Measurements from ENCODE around the gene MRAS. TPM values are rescaled to one million over a fixed set of nuclear protein-coding genes. Genes with fewer than 3 reads are reported as not detected.
A peak's percentile ranks its signal among the peaks of the same experiment; 100 is the strongest.
"Not testable (repeated sequence)": the region's sequence is repeated elsewhere in the genome, so short reads cannot be mapped to it uniquely, and the experiment has no call there.

MRAS gene
- total RNA-seq, 1 donor from 2014 or later = 10.1 TPM

DNA sequence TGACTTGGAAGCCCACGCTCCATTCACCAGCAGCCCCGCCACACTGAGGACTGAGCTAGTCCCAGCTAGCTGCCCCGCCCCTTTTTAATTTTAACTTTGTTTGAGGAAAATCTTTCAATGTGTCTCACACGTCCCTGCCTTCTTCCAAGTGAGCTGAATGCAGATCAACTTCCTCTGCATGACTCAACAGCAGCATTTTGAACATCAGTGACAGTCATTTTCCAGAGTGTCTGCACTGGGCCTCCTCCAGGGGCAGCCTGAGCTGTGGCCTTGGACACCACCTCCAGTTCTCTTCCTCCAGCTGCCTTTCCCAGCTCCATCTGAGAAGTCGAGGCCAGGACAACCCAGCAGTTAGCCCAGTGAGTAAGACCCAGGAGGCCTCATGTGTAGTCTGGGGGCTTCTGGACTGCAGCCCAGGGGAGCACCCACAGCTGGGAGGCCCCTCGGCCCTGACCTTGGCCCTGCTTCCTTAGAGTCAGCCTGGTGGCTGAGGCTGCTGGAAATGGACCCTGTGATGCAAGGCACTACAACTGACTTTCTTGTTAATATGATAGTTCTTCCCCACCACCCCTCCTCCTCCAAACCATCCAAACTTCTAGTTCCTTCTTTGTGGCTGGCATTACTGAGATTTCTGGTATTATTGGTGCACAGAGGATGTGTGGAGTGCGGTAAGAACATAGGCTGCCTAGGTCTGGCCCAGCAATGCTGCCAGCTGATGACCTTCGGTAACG is 64.6 kb downstream of the MRAS start:
- peak in 1 of 2 donors; percentile 19 for DNase-seq (ENCODE audit: low read depth in 2 of 2)

DNA sequence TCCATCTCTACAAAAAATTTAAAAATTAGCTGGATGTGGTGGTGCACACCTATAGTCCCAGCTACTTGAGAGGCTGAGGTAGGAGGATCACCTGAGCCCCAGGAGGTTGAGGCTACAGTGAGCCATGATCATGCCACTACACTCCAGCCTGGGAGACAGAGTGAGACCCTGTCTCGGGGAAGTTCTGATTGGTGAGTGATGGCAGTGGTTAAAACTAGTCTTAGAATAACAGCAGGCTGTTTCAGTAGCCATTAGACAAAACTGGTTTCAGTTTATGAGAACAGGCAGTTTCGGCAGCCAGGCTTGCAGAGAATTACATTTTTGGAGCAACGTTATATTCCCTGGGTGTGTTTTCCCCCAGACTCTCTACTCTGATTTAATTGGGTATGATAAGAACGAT is 67.9 kb downstream of the MRAS start:
- not testable (repeated sequence) for DNase-seq (ENCODE audit: low read depth in 2 of 2)

DNA sequence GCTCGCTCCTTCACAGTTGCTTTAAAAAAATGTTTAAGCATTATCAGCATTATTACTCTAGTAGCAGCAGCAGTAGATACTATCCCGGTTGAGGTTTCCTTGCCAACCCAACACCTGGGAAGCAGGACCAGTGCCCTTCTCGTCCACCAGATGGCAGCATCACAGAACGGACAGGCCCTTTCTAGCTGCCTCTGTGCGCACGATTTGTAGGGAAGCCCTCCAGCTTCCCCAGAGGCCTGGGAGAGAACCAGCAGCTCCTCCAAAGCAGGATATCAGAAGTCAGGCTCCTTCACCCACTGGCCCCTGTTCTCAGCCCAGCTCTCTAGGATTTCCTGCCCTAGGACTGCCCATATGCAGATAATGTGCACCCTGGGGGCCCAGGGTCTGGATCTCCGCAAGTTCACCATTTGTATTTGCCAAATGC is 69.2 kb downstream of the MRAS start:
- DNase-seq (ENCODE audit: low read depth in 2 of 2) = peak; percentile 80 to 86

DNA sequence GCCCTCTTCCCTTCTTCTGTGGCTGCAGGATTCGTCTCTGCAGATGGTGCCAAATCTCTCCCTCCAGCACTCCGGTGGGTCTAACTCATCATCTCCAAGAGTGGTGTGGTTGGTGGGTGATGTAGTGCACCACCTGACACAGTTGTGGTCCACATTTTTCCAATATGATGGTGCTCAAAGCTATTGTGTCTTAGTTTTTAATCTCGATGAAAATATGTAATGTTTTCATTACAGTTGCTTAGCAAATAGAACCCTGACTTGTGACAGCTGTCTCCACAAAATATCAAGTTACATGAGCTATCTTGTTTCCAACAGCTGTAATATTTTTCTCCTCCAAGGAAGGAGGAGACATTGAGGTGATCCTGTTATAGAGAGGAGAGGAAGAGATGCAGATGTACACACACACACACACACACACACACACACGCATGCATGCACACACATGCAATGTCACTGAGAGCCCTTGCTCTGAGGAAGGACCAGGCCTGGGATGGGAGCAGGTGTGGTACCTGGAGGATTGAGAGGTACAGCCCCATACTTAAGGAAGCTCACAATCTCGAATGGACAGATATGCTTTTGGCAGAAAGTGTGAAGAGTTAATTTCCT is 70.3 kb downstream of the MRAS start:
- DNase-seq (ENCODE audit: low read depth in 2 of 2) = no peak

- DNase-seq (ENCODE audit: low read depth in 2 of 2) = no peak
Observed at GRCh38 chr3:138423316-138423715, 74.9 kb downstream of the MRAS start.

GRCh38 chr3:138424323-138424722 is 75.9 kb downstream of the MRAS start:
- DNase-seq (ENCODE audit: low read depth in 2 of 2) = no peak

- peak in 1 of 2 donors; percentile 40 for DNase-seq (ENCODE audit: low read depth in 2 of 2)
Observed at GRCh38 chr3:138426211-138426610, 77.8 kb downstream of the MRAS start.

DNA sequence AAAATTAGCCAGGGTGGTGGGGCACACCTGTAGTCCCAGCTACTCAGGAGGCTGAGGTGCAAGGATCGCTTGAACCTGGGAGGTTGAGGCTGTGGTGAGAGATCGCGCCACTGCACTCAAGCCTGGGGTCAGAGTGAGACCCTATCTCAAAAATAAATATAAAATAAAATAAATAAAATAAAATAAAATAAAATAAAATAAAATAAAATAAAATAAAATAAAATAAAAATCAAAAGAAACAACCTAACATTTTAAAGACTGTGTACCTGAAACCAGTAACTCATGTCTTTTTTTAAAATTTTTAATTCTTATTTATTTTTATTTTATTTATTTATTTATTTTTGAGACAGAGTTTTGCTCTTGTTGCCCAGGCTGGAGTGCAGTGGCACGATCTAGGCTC is 78.4 kb downstream of the MRAS start:
- not testable (repeated sequence) for DNase-seq (ENCODE audit: low read depth in 2 of 2)

GRCh38 chr3:138429665-138430064 is 81.3 kb downstream of the MRAS start:
- DNase-seq (ENCODE audit: low read depth in 2 of 2) = no peak

- no peak for DNase-seq (ENCODE audit: low read depth in 2 of 2)
Observed at GRCh38 chr3:138432576-138433240, 84.3 kb downstream of the MRAS start.

GRCh38 chr3:138433892-138434275 is 85.5 kb downstream of the MRAS start:
- DNase-seq (ENCODE audit: low read depth in 2 of 2) = no peak

DNA sequence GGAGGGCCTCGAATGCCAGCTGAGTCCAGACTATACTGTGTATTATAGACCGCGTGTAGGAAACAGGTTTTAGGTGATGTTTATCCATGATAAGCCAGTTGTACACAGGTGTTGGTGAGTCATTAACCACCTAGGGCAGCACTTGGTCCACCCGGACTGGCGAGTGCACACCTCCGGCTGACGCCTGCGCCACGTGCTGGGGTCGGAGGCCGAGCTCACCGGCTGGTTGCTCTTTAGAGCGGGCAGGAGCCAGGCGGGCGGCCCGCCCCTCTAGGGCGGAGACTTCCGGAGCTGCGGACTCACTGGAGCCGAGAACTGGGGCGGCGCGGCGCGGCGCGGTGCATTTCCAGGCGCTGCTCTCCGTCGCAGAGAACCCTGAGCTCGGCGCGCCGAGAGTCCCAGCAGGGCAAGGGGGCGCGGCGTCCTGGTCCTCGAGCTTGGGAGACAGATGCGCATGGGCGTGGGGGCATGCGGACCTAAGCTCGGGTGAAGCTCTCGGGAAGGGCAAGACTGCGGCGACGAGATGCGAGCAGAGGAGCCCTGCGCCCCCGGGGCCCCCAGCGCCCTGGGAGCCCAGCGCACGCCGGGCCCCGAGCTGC is 86.0 kb downstream of the MRAS start, which contains the start of gene ESYT3:
Gene ESYT3 (plus strand): TSS at position 341 of the 599 bp plus-strand sequence. CDS start 183 bp downstream, at position 524.
- DNase-seq (ENCODE audit: low read depth in 2 of 2) = peak; percentile 38 to 40

GRCh38 chr3:138434875-138435772 is 86.7 kb downstream of the MRAS start:
- DNase-seq (ENCODE audit: low read depth in 2 of 2) = no peak

- DNase-seq (ENCODE audit: low read depth in 2 of 2) = no peak
Observed at GRCh38 chr3:138435840-138436239, 87.5 kb downstream of the MRAS start.

DNA sequence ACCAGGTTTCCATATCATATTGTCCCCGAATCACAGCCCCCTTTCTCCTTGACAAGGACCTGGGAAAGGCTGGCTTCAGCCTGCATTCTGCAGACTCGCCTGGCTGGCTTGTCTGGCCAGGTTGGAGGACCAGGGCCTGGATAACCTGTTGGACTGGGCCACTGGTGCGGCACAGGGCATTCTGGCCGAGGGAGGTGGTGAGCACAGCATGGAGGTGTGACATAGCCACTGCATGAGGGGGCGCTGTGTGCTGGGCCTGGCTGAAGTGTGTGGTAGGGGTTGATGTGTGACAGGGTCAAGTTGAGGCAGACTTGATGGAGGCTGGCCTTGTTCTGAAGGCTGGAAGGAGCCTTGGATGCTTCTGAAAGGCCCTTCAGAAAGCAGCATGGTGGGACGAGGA is 88.9 kb downstream of the MRAS start:
- no peak for DNase-seq (ENCODE audit: low read depth in 2 of 2)

GRCh38 chr3:138438896-138439295 is 90.5 kb downstream of the MRAS start:
- no peak for DNase-seq (ENCODE audit: low read depth in 2 of 2)

DNA sequence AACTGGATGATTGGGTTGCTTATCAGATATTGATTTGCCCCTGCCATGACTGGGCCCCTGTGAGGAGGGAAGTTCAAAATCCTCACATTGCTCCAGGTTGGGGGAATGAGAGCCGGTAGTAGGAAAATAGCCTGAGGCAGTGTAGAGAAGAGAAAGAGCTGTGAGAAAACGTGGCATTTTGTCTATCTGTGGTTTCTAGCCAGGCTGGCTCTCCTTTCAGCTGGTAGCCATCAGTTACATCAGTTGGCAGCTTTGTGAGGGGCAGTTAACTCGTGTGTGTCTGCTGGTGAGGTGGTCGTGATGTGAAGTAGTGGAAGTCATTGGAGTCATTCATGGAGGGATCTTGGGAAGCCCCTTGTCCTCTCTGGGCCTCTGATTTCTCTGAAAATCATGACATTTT is 91.3 kb downstream of the MRAS start:
- DNase-seq (ENCODE audit: low read depth in 2 of 2) = no peak

- no peak for DNase-seq (ENCODE audit: low read depth in 2 of 2)
Observed at GRCh38 chr3:138440121-138440521, 91.7 kb downstream of the MRAS start.

DNA sequence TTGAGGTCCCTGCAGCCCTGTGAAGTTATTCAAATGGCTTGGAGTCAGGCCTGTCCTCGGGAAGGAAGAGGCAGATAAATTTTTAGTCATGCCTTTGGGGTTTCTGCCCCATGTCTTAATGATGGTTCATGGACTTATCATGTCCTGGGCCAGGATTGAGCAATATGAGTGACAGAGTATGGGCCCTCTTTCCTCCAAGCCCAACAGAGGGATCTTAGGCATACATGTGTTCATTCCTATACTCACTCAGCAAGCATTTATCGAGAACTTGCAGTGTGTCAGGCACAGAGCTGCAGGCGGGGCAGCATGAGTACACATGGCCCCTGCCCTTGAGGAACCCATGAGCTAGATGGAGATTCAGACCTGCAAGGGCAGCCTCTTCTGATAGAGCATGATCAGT is 92.2 kb downstream of the MRAS start:
- no peak for DNase-seq (ENCODE audit: low read depth in 2 of 2)

GRCh38 chr3:138441256-138441655 is 92.9 kb downstream of the MRAS start:
- DNase-seq (ENCODE audit: low read depth in 2 of 2) = no peak

GRCh38 chr3:138441742-138442141 is 93.4 kb downstream of the MRAS start:
- no peak for DNase-seq (ENCODE audit: low read depth in 2 of 2)

All from lung microvascular endothelial cell (primary cell).